Spinal cord (tissue), 10 donors: ENCODE measurements around the gene PCGF6. TPM values are rescaled to one million over a fixed set of nuclear protein-coding genes. Genes with fewer than 3 reads are reported as not detected.
A peak's percentile ranks its signal among the peaks of the same experiment; 100 is the strongest.

Experiments
- DNase-seq, 6 donors: peaks; one replicate each; pipeline versions ENCODE4 v3.0.0 to v3.0.0-alpha.2; 2013 to 2015; ENCODE audit warnings: low spot score in 6 of 6, low read depth in 4 of 6
- H3K27ac ChIP-seq: one replicate; pipeline ENCODE4 v1.5.1; 2013; ENCODE audit warnings: low read depth, low read length, control low read depth
- H3K27me3 ChIP-seq: one replicate; pipeline ENCODE4 v1.6.1; 2013; ENCODE audit warnings: low read length; ENCODE audit not compliant: control insufficient read depth, insufficient read depth
- H3K36me3 ChIP-seq: one replicate; pipeline ENCODE4 v1.6.1; 2013; ENCODE audit warnings: low read length; ENCODE audit not compliant: control insufficient read depth, insufficient read depth
- H3K4me1 ChIP-seq: one replicate; pipeline ENCODE4 v1.6.1; 2013; ENCODE audit warnings: low read length; ENCODE audit not compliant: control insufficient read depth, insufficient read depth
- H3K4me3 ChIP-seq: one replicate; pipeline ENCODE4 v1.5.1; 2013; ENCODE audit warnings: low read depth, low read length, control low read depth
- H3K9me3 ChIP-seq: one replicate; pipeline ENCODE4 v1.6.1; 2013; ENCODE audit warnings: low read length; ENCODE audit not compliant: control insufficient read depth, insufficient read depth
- WGBS: methylation state at CpG from one replicate; pipeline ENCODE4 v1.1.5; 2013; ENCODE audit warnings: missing lambda C conversion rate; ENCODE audit not compliant: insufficient coverage; 5-methylcytosine and 5-hydroxymethylcytosine counted together
- long read RNA-seq, 4 donors: transcript quantifications; one replicate each; lab custom pipeline, GENCODE V29; 2026
- polyA plus RNA-seq, 2 donors: library from polyadenylated mRNA; unstranded; fragments of 120-200 nt; gene quantifications; one replicate each; pipeline ENCODE4 v1.2.1, GENCODE V29; 2013; ENCODE audit not compliant: insufficient read length in 2 of 2
- total RNA-seq, 2 donors: library from RNA; depleted of rRNA in 1 of 2; stranded (reverse); fragments of 120-200 nt in 1 of 2; fragments of >200 nt in 1 of 2; gene quantifications; one replicate each; pipeline versions ENCODE4 v1.2.3 to v1.2.4, GENCODE V29; 2013 to 2014
- donor health status: healthy.

The PCGF6 gene, protein sequence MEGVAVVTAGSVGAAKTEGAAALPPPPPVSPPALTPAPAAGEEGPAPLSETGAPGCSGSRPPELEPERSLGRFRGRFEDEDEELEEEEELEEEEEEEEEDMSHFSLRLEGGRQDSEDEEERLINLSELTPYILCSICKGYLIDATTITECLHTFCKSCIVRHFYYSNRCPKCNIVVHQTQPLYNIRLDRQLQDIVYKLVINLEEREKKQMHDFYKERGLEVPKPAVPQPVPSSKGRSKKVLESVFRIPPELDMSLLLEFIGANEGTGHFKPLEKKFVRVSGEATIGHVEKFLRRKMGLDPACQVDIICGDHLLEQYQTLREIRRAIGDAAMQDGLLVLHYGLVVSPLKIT
- total RNA-seq (10 to 100 TPM; 11.2 to 11.4 TPM), polyA plus RNA-seq (10 to 100 TPM; 11.3 to 11.8 TPM)
- long read RNA-seq, donor 1, partial matches to known transcripts: 0 of 3 reads
- long read RNA-seq, donor 1, other reads (novel, unspliced or antisense): 0 of 3 reads
- long read RNA-seq, donor 2, partial matches to known transcripts: 6 of 7 reads
- long read RNA-seq, donor 2, other reads (novel, unspliced or antisense): 0 of 7 reads
- long read RNA-seq, donor 3, partial matches to known transcripts: 0 of 1 reads
- long read RNA-seq, donor 3, other reads (novel, unspliced or antisense): 0 of 1 reads
- long read RNA-seq, donor 4, partial matches to known transcripts: 0 of 1 reads
- long read RNA-seq, donor 4, other reads (novel, unspliced or antisense): 0 of 1 reads

DNA sequence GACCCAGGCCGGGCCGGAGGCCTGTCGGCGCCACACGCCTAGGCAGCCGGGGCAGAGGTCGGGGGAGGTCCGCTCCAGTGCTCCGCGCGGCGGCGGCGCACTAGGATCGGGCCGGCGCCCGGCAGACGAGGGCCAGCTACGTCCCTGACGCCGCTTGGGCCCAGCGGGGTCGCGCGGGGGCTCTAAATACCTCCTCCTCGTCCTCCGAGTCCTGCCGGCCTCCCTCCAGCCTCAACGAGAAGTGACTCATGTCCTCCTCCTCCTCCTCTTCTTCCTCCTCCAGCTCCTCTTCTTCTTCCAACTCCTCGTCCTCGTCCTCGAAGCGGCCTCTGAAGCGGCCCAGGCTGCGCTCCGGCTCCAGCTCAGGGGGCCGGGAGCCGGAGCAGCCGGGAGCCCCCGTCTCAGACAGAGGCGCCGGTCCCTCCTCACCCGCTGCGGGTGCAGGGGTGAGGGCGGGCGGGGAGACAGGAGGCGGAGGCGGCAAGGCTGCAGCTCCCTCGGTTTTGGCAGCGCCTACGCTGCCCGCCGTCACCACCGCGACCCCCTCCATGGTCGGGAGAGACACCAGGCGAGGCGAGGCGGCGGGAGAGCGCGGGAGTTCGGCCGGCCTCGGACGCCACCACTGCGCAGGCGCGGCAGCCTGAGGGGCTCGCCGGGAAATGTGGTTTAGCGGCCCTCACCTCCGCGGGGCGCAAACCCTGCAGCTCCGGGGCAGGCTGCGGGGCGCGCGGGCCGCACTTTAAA, at the start of gene PCGF6:
PCGF6 (minus strand) TSS at position 624 of the 744 bp plus-strand sequence; CDS start at position 550, 74 bp downstream.
- 0% methylated on average over 82 of the region's 82 CpGs for WGBS

DNA sequence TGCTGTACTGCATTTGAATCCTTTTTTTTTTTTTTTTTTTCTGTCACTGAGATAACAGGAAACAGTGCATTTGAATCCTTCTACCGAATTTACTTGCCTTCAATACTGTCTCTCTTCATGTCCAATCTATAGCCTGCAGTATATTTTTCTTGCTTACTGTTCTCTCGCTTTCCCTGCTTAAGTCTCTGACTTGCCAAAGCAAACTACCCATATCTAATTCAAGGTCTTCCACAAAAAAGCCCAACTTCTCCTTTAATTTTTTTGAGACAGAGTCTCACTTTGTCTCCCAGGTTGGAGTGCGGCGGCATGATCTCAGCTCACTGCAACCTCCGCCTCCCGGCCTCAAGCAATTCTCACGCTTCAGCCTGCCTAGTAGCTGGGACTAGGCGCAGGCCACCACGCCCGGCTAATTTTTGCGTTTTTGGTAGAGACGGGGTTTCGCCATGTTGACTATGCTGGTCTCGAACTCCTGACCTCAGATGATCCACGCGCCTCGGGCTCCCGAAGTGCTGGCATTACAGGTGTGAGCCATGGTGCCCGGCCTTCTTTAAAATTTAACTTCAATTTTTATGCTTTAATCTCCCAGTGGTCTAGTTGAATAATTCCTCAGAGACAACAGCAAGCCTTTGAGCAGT, 46.4 kb upstream of the PCGF6 start:
- peaks cover 44% of the 10 kb centered on the region for H3K36me3 ChIP-seq
- peaks cover 18% of the 10 kb centered on the region for H3K4me1 ChIP-seq
- no peaks in the 10 kb centered on the region for H3K9me3 ChIP-seq
- no peak for DNase-seq
- no peaks in the 10 kb centered on the region for H3K27me3 ChIP-seq
- no peak overlapping the region for H3K27ac ChIP-seq
- H3K4me3 ChIP-seq: peak overlapping the region; percentile 96
- 67% methylated on average over 14 of the region's 19 CpGs for WGBS

More for the DNA sequence above, at the start of gene PCGF6:
- Histone ChIP-seq H3K4me1 (peaks cover 17% of the 10 kb centered on the region), H3K4me3 (peak within 1 kb of the TSS; percentile 65), H3K36me3 (peaks cover 18% of the 10 kb centered on the region), H3K9me3 (no peaks in the 10 kb centered on the region), H3K27ac (peak within 1 kb of the TSS; percentile 89), H3K27me3 (no peaks in the 10 kb centered on the region)
- peak; percentile 70 to 96 (median 85) for DNase-seq

DNA sequence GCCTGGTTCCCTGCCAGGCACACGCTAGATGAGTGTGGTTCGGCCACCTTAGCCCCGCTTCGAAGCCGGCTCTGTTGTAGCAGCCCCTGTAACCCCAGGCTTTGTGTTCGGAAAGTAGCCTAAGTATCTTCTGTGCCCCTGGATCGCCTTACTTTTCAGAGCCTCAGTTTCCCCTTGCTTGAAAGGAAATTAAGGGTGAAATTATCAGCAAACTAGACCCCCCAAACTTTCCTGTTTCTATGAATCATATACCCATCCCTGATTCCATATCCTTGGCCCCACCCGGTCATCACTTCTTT, 45.8 kb upstream of the PCGF6 start:
- Histone ChIP-seq H3K27ac (peak overlapping the region; percentile 35), H3K27me3 (no peaks in the 10 kb centered on the region), H3K36me3 (peaks cover 41% of the 10 kb centered on the region), H3K4me3 (peak overlapping the region; percentile 96), H3K9me3 (no peaks in the 10 kb centered on the region), H3K4me1 (peaks cover 18% of the 10 kb centered on the region)
- 0% methylated on average over 7 of the region's 8 CpGs for WGBS
- no peak for DNase-seq

DNA sequence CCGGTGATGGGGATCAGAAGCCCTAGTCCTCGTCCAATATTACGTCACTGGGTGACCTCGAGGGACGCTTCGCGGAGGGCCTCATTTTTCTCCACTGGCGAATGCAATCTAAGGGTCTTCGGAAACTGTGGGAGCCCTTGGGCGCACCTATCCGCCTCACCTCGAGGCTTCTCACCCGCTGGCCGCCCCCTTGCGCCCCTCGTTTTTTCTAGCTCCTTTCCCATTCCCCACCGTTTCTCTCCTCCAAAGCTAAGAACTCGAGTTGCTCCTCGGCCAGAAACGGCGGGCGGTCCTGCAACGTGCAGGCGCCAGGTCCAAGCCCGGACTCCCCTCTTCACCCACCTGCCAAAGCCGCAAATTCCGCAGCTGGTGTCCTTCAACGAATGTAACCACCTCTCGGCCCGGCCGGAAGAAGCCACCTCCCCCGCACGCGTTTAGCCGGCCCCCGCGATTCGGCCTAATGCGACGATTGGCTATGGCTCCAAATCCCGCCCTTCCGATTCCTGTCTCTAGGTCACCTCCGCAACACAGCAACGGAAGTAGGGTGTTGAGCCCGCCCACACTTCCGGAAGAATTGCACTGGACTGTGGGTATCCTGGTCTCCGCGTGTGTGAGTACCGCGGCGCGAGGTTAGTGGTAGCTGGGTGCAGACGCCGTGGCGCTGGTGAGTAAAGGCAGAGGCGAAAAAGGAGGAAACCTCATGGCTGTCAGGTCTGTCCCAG, 45.3 kb upstream of the PCGF6 start, which contains the start of the genes ATP5MK and PDCD11:
ATP5MK (minus strand) TSS at position 409 of the 722 bp plus-strand sequence. CDS start 4,018 bp downstream, outside the sequence.
PDCD11 (plus strand) TSS at position 560 of the 722 bp plus-strand sequence. CDS start 1,801 bp downstream, outside the sequence.
- H3K27me3 ChIP-seq: no peaks in the 10 kb centered on the region
- WGBS: under 1% methylated on average over 54 of the region's 56 CpGs
- H3K9me3 ChIP-seq: no peaks in the 10 kb centered on the region
- H3K36me3 ChIP-seq: peaks cover 39% of the 10 kb centered on the region
- peak within 1 kb of the TSS; percentile 76 for H3K27ac ChIP-seq
- H3K4me3 ChIP-seq: peak within 1 kb of the TSS; percentile 96
- DNase-seq: peak; percentile 90 to 99 (median 94)
- peaks cover 18% of the 10 kb centered on the region for H3K4me1 ChIP-seq

DNA sequence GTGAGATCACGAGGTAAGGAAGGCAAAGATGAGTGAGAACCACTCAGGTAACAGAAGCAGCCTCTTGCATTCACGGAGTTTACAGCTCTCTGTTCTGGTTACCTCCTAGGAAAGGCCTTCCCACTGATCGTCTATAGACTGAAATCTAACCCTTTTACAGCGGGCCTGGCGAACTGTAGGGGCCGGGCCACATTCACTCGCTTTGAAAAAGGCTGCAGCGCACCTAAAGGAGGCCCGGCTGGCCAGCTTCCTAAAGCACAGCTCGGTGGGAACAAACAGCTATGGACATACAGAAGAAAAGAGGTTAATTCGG, 44.8 kb upstream of the PCGF6 start:
- Histone ChIP-seq H3K9me3 (no peaks in the 10 kb centered on the region), H3K27ac (peak overlapping the region; percentile 76), H3K4me1 (peaks cover 18% of the 10 kb centered on the region), H3K4me3 (peak overlapping the region; percentile 96), H3K36me3 (peaks cover 35% of the 10 kb centered on the region), H3K27me3 (no peaks in the 10 kb centered on the region)
- no peak for DNase-seq
- 2% methylated on average over 10 of the region's 11 CpGs for WGBS

DNA sequence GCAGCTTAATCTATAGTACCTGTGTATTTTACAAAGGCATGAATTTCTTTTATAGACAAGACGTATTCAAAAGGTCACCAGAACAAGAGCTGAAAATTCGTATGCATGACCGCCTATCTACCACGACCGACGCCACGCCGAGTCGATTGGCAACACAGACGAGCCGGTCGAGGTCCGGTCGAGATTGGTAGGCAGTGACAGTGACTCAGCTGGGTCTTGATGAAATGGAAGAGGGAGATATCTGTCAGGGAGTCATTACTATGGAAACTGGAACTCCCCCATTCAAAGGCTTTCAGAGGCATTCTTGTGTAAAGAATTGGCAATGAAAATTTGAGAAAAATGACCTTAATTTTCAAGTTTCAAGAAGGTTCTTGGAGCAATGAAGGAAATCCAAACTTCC, 43.2 kb upstream of the PCGF6 start:
- no peaks in the 10 kb centered on the region for H3K27me3 ChIP-seq
- H3K9me3 ChIP-seq: no peaks in the 10 kb centered on the region
- peaks cover 34% of the 10 kb centered on the region for H3K36me3 ChIP-seq
- peaks cover 18% of the 10 kb centered on the region for H3K4me1 ChIP-seq
- 80% methylated on average over 3 of the region's 14 CpGs for WGBS
- DNase-seq: no peak
- H3K4me3 ChIP-seq: no peak overlapping the region
- no peak overlapping the region for H3K27ac ChIP-seq

DNA sequence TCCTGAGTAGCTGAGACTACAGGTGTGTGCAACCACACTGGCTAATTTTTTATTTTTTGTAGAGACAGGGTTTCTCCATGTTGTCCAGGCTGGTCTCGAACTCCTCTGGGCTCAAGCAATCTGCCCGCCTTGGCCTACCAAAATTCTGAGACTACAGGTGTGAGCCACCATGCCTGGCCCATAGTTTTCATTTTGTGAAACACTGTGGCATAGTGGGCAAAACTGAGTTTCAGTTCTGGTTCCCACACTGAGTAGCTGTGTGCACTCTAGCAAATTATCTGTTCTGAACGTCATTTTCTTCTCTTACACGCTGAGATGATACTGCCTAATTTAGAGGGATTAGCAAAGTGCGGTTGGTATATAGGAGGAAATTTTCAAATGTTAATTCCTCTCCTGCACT, 31.8 kb upstream of the PCGF6 start:
- WGBS: 100% methylated on average over 2 of the region's 5 CpGs
- Histone ChIP-seq H3K4me1 (no peaks in the 10 kb centered on the region), H3K27ac (no peak overlapping the region), H3K36me3 (peaks cover 41% of the 10 kb centered on the region), H3K4me3 (no peak overlapping the region), H3K9me3 (no peaks in the 10 kb centered on the region), H3K27me3 (no peaks in the 10 kb centered on the region)
- DNase-seq: no peak

DNA sequence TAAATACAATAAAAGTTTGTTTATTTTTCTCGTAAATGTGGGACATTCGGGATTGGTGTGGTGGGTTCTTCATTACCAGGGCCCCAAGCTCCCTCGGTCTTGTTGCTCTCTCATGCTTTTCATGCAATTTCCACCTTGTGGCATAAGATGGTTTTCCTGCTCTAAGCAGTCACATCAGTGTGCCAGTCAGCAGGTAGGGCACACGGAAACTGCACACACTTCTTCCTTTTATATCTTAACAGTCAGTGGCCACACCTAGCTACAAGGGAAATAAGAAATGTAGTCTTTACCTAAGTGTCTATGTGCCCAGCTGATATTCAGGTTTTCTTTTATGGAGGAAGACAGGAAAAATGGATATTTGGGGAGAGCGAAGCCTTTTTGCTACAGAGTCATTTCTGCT, 23.3 kb upstream of the PCGF6 start:
- 96% methylated on average over 4 of the region's 5 CpGs for WGBS

More for the DNA sequence above, 23.3 kb upstream of the PCGF6 start:
- Histone ChIP-seq H3K4me1 (peaks cover 5% of the 10 kb centered on the region), H3K27ac (no peak overlapping the region), H3K27me3 (no peaks in the 10 kb centered on the region), H3K36me3 (peaks cover 35% of the 10 kb centered on the region), H3K4me3 (no peak overlapping the region), H3K9me3 (no peaks in the 10 kb centered on the region)
- DNase-seq: no peak
